ENCODE data around the gene FRS2.

FRS2 gene

DNA sequence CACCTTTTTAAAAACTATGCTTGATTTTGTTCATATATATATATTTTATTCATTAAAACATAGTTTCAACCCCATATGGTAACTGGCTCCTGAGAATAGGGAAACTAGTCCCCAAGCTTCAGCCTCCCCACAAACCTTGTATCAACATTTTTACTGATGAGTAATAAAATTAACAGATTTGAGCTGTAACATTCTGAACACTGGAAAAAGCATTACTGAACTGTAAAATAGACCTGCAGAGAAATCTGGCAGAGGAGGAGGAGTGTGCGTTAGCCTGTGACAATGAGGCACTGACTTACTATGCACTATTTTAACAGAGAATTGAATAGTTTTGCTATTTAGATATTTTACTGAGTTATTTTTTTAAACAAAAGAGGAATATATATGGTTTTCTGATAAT lies 43.1 kb downstream of the FRS2 start:
- TF ChIP-seq TAF1 (IDR thresholded peaks at IDR 0.05; ENCODE audit: borderline replicate concordance, insufficient read depth, low read length) (no peak), POLR2AphosphoS5 (IDR thresholded peaks at IDR 0.05; ENCODE audit: low read depth, low read length) (no peak), SIN3A (IDR thresholded peaks at IDR 0.05; ENCODE audit: borderline replicate concordance, insufficient read depth, low read length) (no peak), FOXP2 (optimal IDR thresholded peaks at IDR 0.05; ENCODE audit: borderline replicate concordance, extremely low read depth, extremely low read length, insufficient read depth) (no peak)
- TF ChIP-seq, protein P1, sequence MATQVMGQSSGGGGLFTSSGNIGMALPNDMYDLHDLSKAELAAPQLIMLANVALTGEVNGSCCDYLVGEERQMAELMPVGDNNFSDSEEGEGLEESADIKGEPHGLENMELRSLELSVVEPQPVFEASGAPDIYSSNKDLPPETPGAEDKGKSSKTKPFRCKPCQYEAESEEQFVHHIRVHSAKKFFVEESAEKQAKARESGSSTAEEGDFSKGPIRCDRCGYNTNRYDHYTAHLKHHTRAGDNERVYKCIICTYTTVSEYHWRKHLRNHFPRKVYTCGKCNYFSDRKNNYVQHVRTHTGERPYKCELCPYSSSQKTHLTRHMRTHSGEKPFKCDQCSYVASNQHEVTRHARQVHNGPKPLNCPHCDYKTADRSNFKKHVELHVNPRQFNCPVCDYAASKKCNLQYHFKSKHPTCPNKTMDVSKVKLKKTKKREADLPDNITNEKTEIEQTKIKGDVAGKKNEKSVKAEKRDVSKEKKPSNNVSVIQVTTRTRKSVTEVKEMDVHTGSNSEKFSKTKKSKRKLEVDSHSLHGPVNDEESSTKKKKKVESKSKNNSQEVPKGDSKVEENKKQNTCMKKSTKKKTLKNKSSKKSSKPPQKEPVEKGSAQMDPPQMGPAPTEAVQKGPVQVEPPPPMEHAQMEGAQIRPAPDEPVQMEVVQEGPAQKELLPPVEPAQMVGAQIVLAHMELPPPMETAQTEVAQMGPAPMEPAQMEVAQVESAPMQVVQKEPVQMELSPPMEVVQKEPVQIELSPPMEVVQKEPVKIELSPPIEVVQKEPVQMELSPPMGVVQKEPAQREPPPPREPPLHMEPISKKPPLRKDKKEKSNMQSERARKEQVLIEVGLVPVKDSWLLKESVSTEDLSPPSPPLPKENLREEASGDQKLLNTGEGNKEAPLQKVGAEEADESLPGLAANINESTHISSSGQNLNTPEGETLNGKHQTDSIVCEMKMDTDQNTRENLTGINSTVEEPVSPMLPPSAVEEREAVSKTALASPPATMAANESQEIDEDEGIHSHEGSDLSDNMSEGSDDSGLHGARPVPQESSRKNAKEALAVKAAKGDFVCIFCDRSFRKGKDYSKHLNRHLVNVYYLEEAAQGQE (IDR thresholded peaks at IDR 0.05; ENCODE audit: insufficient read depth in 1 of 2, low read depth in 2 of 2, low read length in 2 of 2), result no peak

DNA sequence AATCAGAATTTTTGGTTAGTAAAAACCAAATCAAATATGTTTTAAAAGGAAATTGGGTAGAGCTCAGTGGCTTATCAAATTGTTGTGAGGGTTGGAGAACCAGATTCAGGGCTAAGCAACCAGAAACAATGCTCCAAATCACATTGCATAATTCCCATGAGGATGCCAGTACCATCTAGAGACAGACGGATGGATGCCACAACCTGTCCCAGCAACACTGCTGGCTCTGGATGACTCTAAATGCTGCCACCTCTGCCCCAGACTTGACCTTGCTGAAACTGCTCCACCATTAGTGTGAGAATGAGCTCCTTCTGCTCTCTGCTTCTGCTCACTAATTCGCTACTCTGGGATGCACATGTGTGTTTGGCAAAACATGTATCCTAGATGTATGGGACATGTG lies 43.9 kb downstream of the FRS2 start:
- TF ChIP-seq SIN3A (IDR thresholded peaks at IDR 0.05; ENCODE audit: borderline replicate concordance, insufficient read depth, low read length), result no peak
- TF ChIP-seq, protein P1 (IDR thresholded peaks at IDR 0.05; ENCODE audit: insufficient read depth in 1 of 2, low read depth in 2 of 2, low read length in 2 of 2), result no peak
- TF ChIP-seq FOXP2 (optimal IDR thresholded peaks at IDR 0.05; ENCODE audit: borderline replicate concordance, extremely low read depth, extremely low read length, insufficient read depth), result no peak

DNA sequence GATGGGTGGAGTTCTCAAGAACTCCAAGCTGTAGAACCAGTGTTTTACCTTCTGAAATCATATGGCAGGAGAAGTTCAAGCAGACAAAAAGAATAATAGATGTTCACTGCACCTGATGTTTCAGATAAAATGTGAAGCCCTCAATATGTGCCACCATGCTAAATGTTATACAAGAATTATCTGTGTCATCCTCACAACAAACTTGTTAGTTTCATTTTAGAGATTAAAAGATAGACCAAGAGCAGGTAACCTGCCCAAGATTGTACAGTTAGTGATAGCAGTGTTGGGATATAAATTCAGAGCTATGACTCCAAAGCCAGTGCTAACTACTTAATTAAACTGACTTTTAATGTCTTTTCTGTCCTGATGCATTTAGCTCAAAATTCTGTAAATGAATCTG lies 44.7 kb downstream of the FRS2 start:
- TF ChIP-seq FOXP2 (optimal IDR thresholded peaks at IDR 0.05; ENCODE audit: borderline replicate concordance, extremely low read depth, extremely low read length, insufficient read depth) (no peak), TAF1 (IDR thresholded peaks at IDR 0.05; ENCODE audit: borderline replicate concordance, insufficient read depth, low read length) (no peak)

DNA sequence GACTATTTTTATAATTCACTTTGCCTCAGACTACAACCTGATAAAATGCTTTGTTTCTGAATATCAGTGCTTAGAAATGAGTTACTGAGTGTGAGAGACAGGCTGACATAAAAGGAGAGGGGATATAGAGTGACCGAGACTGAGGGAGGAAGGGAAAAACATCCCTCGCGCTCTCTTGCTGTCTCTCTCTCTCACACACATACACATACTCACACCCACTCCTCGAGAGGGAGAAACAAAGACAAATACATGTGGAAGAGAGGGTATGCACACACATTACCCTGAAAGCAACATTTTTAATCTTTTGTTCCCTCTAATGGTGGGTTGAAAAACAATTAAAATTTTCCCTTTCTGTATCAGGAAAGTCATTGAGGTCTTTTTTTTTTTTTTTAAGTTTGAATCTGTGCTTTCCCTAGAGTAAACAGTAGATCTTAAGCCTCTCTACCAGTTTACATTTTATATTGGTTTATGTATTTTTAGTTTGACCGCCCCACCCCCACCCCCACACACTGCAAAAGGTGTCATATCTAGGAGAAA lies 45.3 kb downstream of the FRS2 start:
- TF ChIP-seq, protein P1 (IDR thresholded peaks at IDR 0.05; ENCODE audit: insufficient read depth in 1 of 2, low read depth in 2 of 2, low read length in 2 of 2), result no peak
- no peak for TF ChIP-seq POLR2AphosphoS5 (IDR thresholded peaks at IDR 0.05; ENCODE audit: low read depth, low read length)
- TF ChIP-seq SIN3A (IDR thresholded peaks at IDR 0.05; ENCODE audit: borderline replicate concordance, insufficient read depth, low read length), result no peak
- no peak for TF ChIP-seq TAF1 (IDR thresholded peaks at IDR 0.05; ENCODE audit: borderline replicate concordance, insufficient read depth, low read length)
- TF ChIP-seq FOXP2 (optimal IDR thresholded peaks at IDR 0.05; ENCODE audit: borderline replicate concordance, extremely low read depth, extremely low read length, insufficient read depth), result no peak

DNA sequence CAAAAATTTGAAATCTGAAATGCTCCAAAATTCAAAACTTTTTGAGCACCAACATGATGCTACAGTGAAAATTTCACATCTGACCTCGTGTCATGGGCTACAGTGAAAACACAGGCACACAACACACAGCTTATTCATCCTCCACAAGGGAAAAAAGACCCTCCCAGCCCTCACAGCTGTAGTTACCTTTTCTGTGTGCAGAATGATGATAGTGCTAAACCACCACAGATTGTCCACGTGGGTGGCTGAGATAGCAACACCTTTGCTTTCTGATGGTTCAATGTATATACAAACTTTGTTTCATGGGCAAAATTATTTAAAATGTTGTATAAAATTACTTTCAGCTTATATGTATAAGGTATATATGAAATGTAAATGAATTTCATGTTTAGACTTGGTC lies 46.8 kb downstream of the FRS2 start:
- TF ChIP-seq FOXP2 (optimal IDR thresholded peaks at IDR 0.05; ENCODE audit: borderline replicate concordance, extremely low read depth, extremely low read length, insufficient read depth) (no peak), TAF1 (IDR thresholded peaks at IDR 0.05; ENCODE audit: borderline replicate concordance, insufficient read depth, low read length) (no peak), SIN3A (IDR thresholded peaks at IDR 0.05; ENCODE audit: borderline replicate concordance, insufficient read depth, low read length) (no peak)
- TF ChIP-seq, protein P1 (IDR thresholded peaks at IDR 0.05; ENCODE audit: insufficient read depth in 1 of 2, low read depth in 2 of 2, low read length in 2 of 2), result no peak

Measured in PFSK-1 (cell line).